Measurements from ENCODE around the gene MRPL1. TPM values are rescaled to one million over a fixed set of nuclear protein-coding genes. Genes with fewer than 3 reads are reported as not detected.
"Not testable (repeated sequence)": the region's sequence is repeated elsewhere in the genome, so short reads cannot be mapped to it uniquely, and the experiment has no call there.

MRPL1 gene
- total RNA-seq, 1 experiment from 2014 or later: 43.6 TPM

GRCh38 chr4:77983612-77984311 is 121.1 kb downstream of the MRPL1 start:
- not testable (repeated sequence) for H3K9me3 ChIP-seq, H3K4me3 ChIP-seq, H3K27me3 ChIP-seq, DNase-seq, H3K36me3 ChIP-seq

- Histone ChIP-seq H3K4me3 (no peak overlapping the region), H3K36me3 (no peaks in the 10 kb centered on the region), H3K9me3 (no peaks in the 10 kb centered on the region), H3K27me3 (no peaks in the 10 kb centered on the region)
- DNase-seq: no peak
These were observed 127.3 kb downstream of the MRPL1 start for GRCh38 chr4:77989968-77990367.

GRCh38 chr4:77990456-77990855 is 127.8 kb downstream of the MRPL1 start:
- no peak for DNase-seq
- Histone ChIP-seq H3K36me3 (no peaks in the 10 kb centered on the region), H3K9me3 (no peaks in the 10 kb centered on the region), H3K27me3 (no peaks in the 10 kb centered on the region), H3K4me3 (no peak overlapping the region)

GRCh38 chr4:77990904-77991358 is 128.3 kb downstream of the MRPL1 start:
- DNase-seq: peak; percentile 16
- Histone ChIP-seq H3K4me3 (no peak overlapping the region), H3K27me3 (no peaks in the 10 kb centered on the region), H3K9me3 (no peaks in the 10 kb centered on the region), H3K36me3 (no peaks in the 10 kb centered on the region)

- H3K36me3 ChIP-seq: no peaks in the 10 kb centered on the region
- no peak overlapping the region for H3K4me3 ChIP-seq
- no peaks in the 10 kb centered on the region for H3K27me3 ChIP-seq
- no peaks in the 10 kb centered on the region for H3K9me3 ChIP-seq
- DNase-seq: no peak
These were observed 130.0 kb downstream of the MRPL1 start for GRCh38 chr4:77992581-77992980.

DNA sequence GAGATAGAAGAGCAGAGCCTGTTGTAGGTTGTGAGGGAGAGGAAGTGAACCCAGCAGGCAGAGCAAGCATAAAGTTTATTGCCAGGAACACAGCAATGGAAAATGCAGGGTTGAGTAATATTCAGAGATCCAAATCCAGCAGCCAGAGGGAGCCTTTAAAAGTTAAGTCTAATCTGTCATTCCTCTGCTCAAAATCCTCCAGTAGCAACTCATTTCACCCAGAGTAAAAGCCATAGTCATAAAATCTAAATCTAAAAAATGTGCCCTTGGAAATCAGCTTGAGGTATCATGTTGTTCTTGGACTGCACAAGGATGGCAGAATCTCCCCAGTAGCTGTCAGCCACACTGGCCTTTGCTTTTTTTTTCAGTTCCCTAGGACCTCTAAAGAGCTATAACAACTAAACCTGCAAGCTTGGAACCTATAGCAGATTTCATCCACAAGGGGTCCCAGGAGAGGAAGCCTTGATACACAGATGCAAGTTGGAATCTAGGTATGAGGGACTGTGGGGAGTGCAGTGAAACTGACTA is 131.6 kb downstream of the MRPL1 start:
- no peaks in the 10 kb centered on the region for H3K27me3 ChIP-seq
- no peaks in the 10 kb centered on the region for H3K9me3 ChIP-seq
- H3K36me3 ChIP-seq: no peaks in the 10 kb centered on the region
- peak; percentile 15 for DNase-seq
- H3K4me3 ChIP-seq: no peak overlapping the region

- Histone ChIP-seq H3K4me3 (no peak overlapping the region), H3K9me3 (no peaks in the 10 kb centered on the region)
- DNase-seq: no peak
These were observed 133.4 kb downstream of the MRPL1 start for GRCh38 chr4:77996076-77996475.

GRCh38 chr4:78001531-78001930 is 138.9 kb downstream of the MRPL1 start:
- Histone ChIP-seq H3K36me3 (no peaks in the 10 kb centered on the region), H3K9me3 (no peaks in the 10 kb centered on the region), H3K4me3 (no peak overlapping the region), H3K27me3 (no peaks in the 10 kb centered on the region)
- DNase-seq: no peak

More at GRCh38 chr4:77996076-77996475, 133.4 kb downstream of the MRPL1 start:
- Histone ChIP-seq H3K27me3 (no peaks in the 10 kb centered on the region), H3K36me3 (no peaks in the 10 kb centered on the region)

GRCh38 chr4:78002260-78002659 is 139.6 kb downstream of the MRPL1 start:
- no peak for DNase-seq
- Histone ChIP-seq H3K36me3 (no peaks in the 10 kb centered on the region), H3K9me3 (no peaks in the 10 kb centered on the region), H3K27me3 (no peaks in the 10 kb centered on the region), H3K4me3 (no peak overlapping the region)

Other genes with a start within 250 kb of the MRPL1 start
- 1.9 and 6.1 TPM in 2 replicates for gene CNOT6L, start 43.5 kb upstream of the MRPL1 start, total RNA-seq (2014; rRNA removed; shearing (Covaris generic); ENCODE audit: low replicate concordance)
- gene FRAS1, start 194.5 kb downstream of the MRPL1 start, total RNA-seq (2014; rRNA removed; shearing (Covaris generic); ENCODE audit: low replicate concordance): 0.02 and 0.03 TPM in 2 replicates